Thyroid gland (tissue), 4 donors: ENCODE data around the gene DLGAP4. TPM values are rescaled to one million over a fixed set of nuclear protein-coding genes. Genes with fewer than 3 reads are reported as not detected.

Source experiments
- DNase-seq, 2 donors: peaks; one replicate each; pipeline ENCODE4 v3.0.0-alpha.2; 2019
- H3K27ac ChIP-seq, 3 donors: fragments of 200-600 bp; sonication (generic); 1 replicate in 2 of 3; 2 replicates in 1 of 3; pipeline ENCODE4 v1.5.1; 2016 to 2019; ENCODE audit warnings: mild to moderate bottlenecking in 1 of 3, moderate library complexity in 1 of 3
- H3K27me3 ChIP-seq: fragments of 200-600 bp; sonication (generic); one replicate; pipeline ENCODE4 v1.5.1; 2019
- H3K36me3 ChIP-seq, 2 donors: fragments of 200-600 bp; sonication (generic); one replicate each; pipeline ENCODE4 v1.5.1; 2016 to 2019
- H3K4me1 ChIP-seq, 2 donors: fragments of 200-600 bp; sonication (generic); one replicate each; pipeline ENCODE4 v1.5.1; 2017 to 2019
- H3K4me3 ChIP-seq, 3 donors: fragments of 200-600 bp; sonication (generic); replicated peaks in 1 of 3; 1 replicate in 2 of 3; 2 replicates in 1 of 3; pipeline ENCODE4 v1.5.1; 2016; ENCODE audit warnings: mild to moderate bottlenecking in 1 of 3
- H3K9me3 ChIP-seq: fragments of 200-600 bp; sonication (generic); one replicate; pipeline ENCODE4 v1.5.1; 2017
- CTCF ChIP-seq, 6 experiments: fragments of 200-600 bp in 3 of 6; fragments of 450-650 bp in 3 of 6; sonication (generic) in 3 of 6; IDR thresholded peaks; one replicate each; pipeline ENCODE4 v1.5.1; 2016 to 2019; ENCODE audit warnings: antibody characterized with exemption in 6 of 6, mild to moderate bottlenecking in 2 of 6, inconsistent platforms in 1 of 6, moderate library complexity in 1 of 6
- POLR2A ChIP-seq, 2 donors: fragments of 450-650 bp; IDR thresholded peaks; one replicate each; pipeline ENCODE4 v1.6.1; 2017; ENCODE audit warnings: antibody characterized with exemption in 2 of 2, mild to moderate bottlenecking in 2 of 2, moderate library complexity in 1 of 2
- WGBS, 2 donors: methylation state at CpG; one replicate each; pipeline ENCODE4 v1.1.5; 2017; 5-methylcytosine and 5-hydroxymethylcytosine counted together
- intact Hi-C: fragments of 100-400 bp; cut with DNase I; formaldehyde crosslinking; loops from one replicate; pipeline ENCODE4 v1.15.1; 2023
- total RNA-seq, 4 donors: library from RNA; depleted of rRNA; stranded (reverse); fragments of >200 nt; gene quantifications; one replicate each; pipeline ENCODE4 v1.2.3, GENCODE V29; 2016

The DLGAP4 gene
- total RNA-seq, 4 donors from 2014 or later: 29.3 to 52.4 (median 41.5) TPM

- intact Hi-C loops: no loop called here
- no peaks in the 10 kb centered on the region for H3K36me3 ChIP-seq
- H3K27ac ChIP-seq: peak overlapping the region; percentile 29 to 83 (median 62)
- 84 to 96% methylated on average over 3 of the region's 3 CpGs for WGBS, 2 donors
- H3K9me3 ChIP-seq: no peaks in the 10 kb centered on the region
- peaks cover 48 to 74% of the 10 kb centered on the region in 2 donors for H3K4me1 ChIP-seq
- TF ChIP-seq CTCF (IDR thresholded peaks at IDR 0.05) (no peak), POLR2A (IDR thresholded peaks at IDR 0.05) (no peak)
- H3K4me3 ChIP-seq: no peak overlapping the region
- H3K27me3 ChIP-seq: no peaks in the 10 kb centered on the region
- DNase-seq: no peak
These were observed 179.1 kb downstream of the DLGAP4 start for GRCh38 chr20:36485286-36485685.

GRCh38 chr20:36487069-36487468, 180.9 kb downstream of the DLGAP4 start:
- H3K36me3 ChIP-seq: no peaks in the 10 kb centered on the region
- WGBS, 2 donors: 87 to 90% methylated on average over 1 of the region's 1 CpG
- peaks cover 46 to 65% of the 10 kb centered on the region in 2 donors for H3K4me1 ChIP-seq
- TF ChIP-seq CTCF (IDR thresholded peaks at IDR 0.05) (no peak), POLR2A (IDR thresholded peaks at IDR 0.05) (no peak)
- no peaks in the 10 kb centered on the region for H3K27me3 ChIP-seq
- H3K27ac ChIP-seq: no peak overlapping the region
- no peak overlapping the region for H3K4me3 ChIP-seq
- DNase-seq: peak in 1 of 2 donors; percentile 26
- intact Hi-C loops: no loop called here
- H3K9me3 ChIP-seq: no peaks in the 10 kb centered on the region

- H3K9me3 ChIP-seq: no peaks in the 10 kb centered on the region
- WGBS, 2 donors: 82 to 83% methylated on average over 1 of the region's 1 CpG
- intact Hi-C loops: no loop called here
- no peak overlapping the region for H3K27ac ChIP-seq
- no peak overlapping the region for H3K4me3 ChIP-seq
- no peak for DNase-seq
- H3K36me3 ChIP-seq: no peaks in the 10 kb centered on the region
- H3K27me3 ChIP-seq: no peaks in the 10 kb centered on the region
- TF ChIP-seq POLR2A (IDR thresholded peaks at IDR 0.05) (no peak), CTCF (IDR thresholded peaks at IDR 0.05) (no peak)
- H3K4me1 ChIP-seq: peaks cover 31 to 56% of the 10 kb centered on the region in 2 donors
These were observed 184.1 kb downstream of the DLGAP4 start for GRCh38 chr20:36490191-36490590.

GRCh38 chr20:36491901-36492617, 185.9 kb downstream of the DLGAP4 start:
- TF ChIP-seq POLR2A (IDR thresholded peaks at IDR 0.05): no peak
- 63 to 73% methylated on average over 5 to 6 of the region's 8 CpGs for WGBS, 2 donors
- intact Hi-C loops: no loop called here
- Histone ChIP-seq H3K4me3 (no peak overlapping the region), H3K9me3 (no peaks in the 10 kb centered on the region), H3K27me3 (no peaks in the 10 kb centered on the region), H3K27ac (peak overlapping the region in 2 of 3 donors; percentile 49 to 56), H3K36me3 (peaks cover 4 to 6% of the 10 kb centered on the region in 2 donors), H3K4me1 (peaks cover 25 to 37% of the 10 kb centered on the region in 2 donors)
- DNase-seq: no peak

GRCh38 chr20:36493051-36493800, 187.1 kb downstream of the DLGAP4 start:
- H3K4me1 ChIP-seq: peaks cover 25 to 30% of the 10 kb centered on the region in 2 donors

More at GRCh38 chr20:36493051-36493800, 187.1 kb downstream of the DLGAP4 start:
- Histone ChIP-seq H3K27me3 (no peaks in the 10 kb centered on the region), H3K4me3 (no peak overlapping the region), H3K27ac (peak overlapping the region; percentile 7 to 49 (median 44)), H3K9me3 (no peaks in the 10 kb centered on the region), H3K36me3 (peaks cover 12 to 18% of the 10 kb centered on the region in 2 donors)
- no peak for TF ChIP-seq POLR2A (IDR thresholded peaks at IDR 0.05)
- TF ChIP-seq CTCF (IDR thresholded peaks at IDR 0.05): peak in 4 of 6 experiments; percentile 6 to 22 (median 16)
- intact Hi-C loops: no loop called here
- DNase-seq: no peak
- 91 to 95% methylated on average over 6 to 8 of the region's 10 CpGs for WGBS, 2 donors
